Natural killer cell (primary cell): ENCODE results near the gene GZF1. TPM values are rescaled to one million over a fixed set of nuclear protein-coding genes. Genes with fewer than 3 reads are reported as not detected.

Experiments used
- ATAC-seq, 3 donors: fragments of 150-1000 bp in 2 of 3; fragments of 200-7000 bp in 1 of 3; cut with Tn5 transposase; 1 replicate in 1 of 3; 2 replicates in 2 of 3; pipeline ENCODE4 v1.10.0; 2021; ENCODE audit warnings: mild to moderate bottlenecking in 2 of 3, moderate library complexity in 2 of 3
- DNase-seq, 2 donors: peaks; one replicate each; pipeline versions ENCODE4 v3.0.0 to v3.0.0-alpha.2; 2013 to 2021; ENCODE audit warnings: mixed read lengths in 1 of 2
- H3K27ac ChIP-seq: one replicate; pipeline ENCODE4 v1.5.1; 2013; ENCODE audit warnings: mild to moderate bottlenecking, low read length
- H3K27me3 ChIP-seq: one replicate; pipeline ENCODE4 v1.6.1; 2013; ENCODE audit warnings: low read length; ENCODE audit not compliant: control insufficient read depth, insufficient read depth
- H3K36me3 ChIP-seq: one replicate; pipeline ENCODE4 v1.6.1; 2013; ENCODE audit warnings: low read length; ENCODE audit not compliant: control insufficient read depth, insufficient read depth
- H3K4me1 ChIP-seq: one replicate; pipeline ENCODE4 v1.6.1; 2013; ENCODE audit warnings: low read length; ENCODE audit not compliant: control insufficient read depth, insufficient read depth
- H3K4me3 ChIP-seq: one replicate; pipeline ENCODE4 v1.5.1; 2013; ENCODE audit warnings: low read length
- H3K9me3 ChIP-seq: one replicate; pipeline ENCODE4 v1.6.1; 2013; ENCODE audit warnings: low read length; ENCODE audit not compliant: control insufficient read depth, insufficient read depth
- H3K27ac Mint-ChIP-seq, 2 donors: one replicate each; pipeline ENCODE4 v1.8.0; 2022; ENCODE audit warnings: mild to moderate bottlenecking in 2 of 2, mixed read lengths in 2 of 2, moderate library complexity in 1 of 2
- H3K27me3 Mint-ChIP-seq, 2 donors: one replicate each; pipeline ENCODE4 v1.8.0; 2022; ENCODE audit warnings: low read depth in 2 of 2, mixed read lengths in 2 of 2
- H3K36me3 Mint-ChIP-seq: one replicate; pipeline ENCODE4 v1.8.0; 2022; ENCODE audit warnings: mixed read lengths
- H3K4me1 Mint-ChIP-seq, 2 donors: one replicate each; pipeline ENCODE4 v1.8.0; 2022; ENCODE audit warnings: mixed read lengths in 2 of 2
- H3K4me3 Mint-ChIP-seq: one replicate; pipeline ENCODE4 v1.8.0; 2022; ENCODE audit warnings: mild to moderate bottlenecking, moderate library complexity, mixed read lengths
- H3K9me3 Mint-ChIP-seq, 2 donors: one replicate each; pipeline ENCODE4 v1.8.0; 2022; ENCODE audit warnings: mixed read lengths in 2 of 2
- WGBS: methylation state at CpG from one replicate; pipeline ENCODE4 v1.1.7; 2013; ENCODE audit warnings: missing lambda C conversion rate; ENCODE audit not compliant: insufficient coverage; 5-methylcytosine and 5-hydroxymethylcytosine counted together
- intact Hi-C: fragments of 100-400 bp; cut with micrococcal nuclease; formaldehyde crosslinking; loops from one replicate; pipeline ENCODE4 v1.14.2; 2022
- total RNA-seq, 4 donors: library from RNA; stranded (reverse); fragments of 120-200 nt in 1 of 4; gene quantifications; one replicate each; pipeline versions ENCODE4 v1.2.3 to v1.2.4, GENCODE V29; 2013 to 2022
- TF ChIP-seq, protein P1 (sequence below): fragments of 200-600 bp; IDR thresholded peaks from one replicate; pipeline ENCODE4 v1.8.0; 2022; ENCODE audit warnings: antibody characterized with exemption

The GZF1 gene
- total RNA-seq, 3 donors from 2014 or later (not counting 1 experiment from before 2014, with no cell fraction given): 45.1 to 56.6 (median 45.9) TPM

DNA sequence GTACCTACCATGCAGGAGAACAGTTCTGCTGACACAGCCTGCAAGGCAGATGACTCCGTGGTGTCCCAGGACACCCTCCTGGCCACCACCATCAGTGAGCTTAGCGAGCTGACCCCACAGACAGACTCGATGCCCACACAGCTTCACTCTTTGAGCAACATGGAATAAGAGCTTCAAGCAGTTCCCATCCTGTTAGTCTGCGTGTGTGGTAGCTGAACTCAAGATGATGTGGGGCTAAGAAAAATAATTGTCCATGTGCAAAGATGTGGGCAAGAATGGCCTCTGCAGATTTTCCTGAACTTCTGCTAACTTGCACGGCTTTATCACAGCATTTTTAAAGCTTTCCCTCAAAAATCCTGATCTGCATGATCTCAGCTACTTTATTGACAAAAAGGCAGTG is 8.3 kb downstream of the GZF1 start:
- no peaks in the 10 kb centered on the region for H3K27me3 ChIP-seq
- intact Hi-C loops: no loop called here
- DNase-seq (no peak), ATAC-seq (no peak)
- no peaks in the 10 kb centered on the region for H3K36me3 Mint-ChIP-seq
- H3K27ac Mint-ChIP-seq: peak overlapping the region in 1 of 2 donors; percentile 45
- H3K4me3 Mint-ChIP-seq: no peak overlapping the region
- no peaks in the 10 kb centered on the region for H3K27me3 Mint-ChIP-seq
- no peaks in the 10 kb centered on the region for H3K9me3 Mint-ChIP-seq
- H3K27ac ChIP-seq: no peak overlapping the region
- H3K36me3 ChIP-seq: peaks cover 60% of the 10 kb centered on the region
- WGBS: 97% methylated on average over 5 of the region's 5 CpGs
- TF ChIP-seq, protein P1, sequence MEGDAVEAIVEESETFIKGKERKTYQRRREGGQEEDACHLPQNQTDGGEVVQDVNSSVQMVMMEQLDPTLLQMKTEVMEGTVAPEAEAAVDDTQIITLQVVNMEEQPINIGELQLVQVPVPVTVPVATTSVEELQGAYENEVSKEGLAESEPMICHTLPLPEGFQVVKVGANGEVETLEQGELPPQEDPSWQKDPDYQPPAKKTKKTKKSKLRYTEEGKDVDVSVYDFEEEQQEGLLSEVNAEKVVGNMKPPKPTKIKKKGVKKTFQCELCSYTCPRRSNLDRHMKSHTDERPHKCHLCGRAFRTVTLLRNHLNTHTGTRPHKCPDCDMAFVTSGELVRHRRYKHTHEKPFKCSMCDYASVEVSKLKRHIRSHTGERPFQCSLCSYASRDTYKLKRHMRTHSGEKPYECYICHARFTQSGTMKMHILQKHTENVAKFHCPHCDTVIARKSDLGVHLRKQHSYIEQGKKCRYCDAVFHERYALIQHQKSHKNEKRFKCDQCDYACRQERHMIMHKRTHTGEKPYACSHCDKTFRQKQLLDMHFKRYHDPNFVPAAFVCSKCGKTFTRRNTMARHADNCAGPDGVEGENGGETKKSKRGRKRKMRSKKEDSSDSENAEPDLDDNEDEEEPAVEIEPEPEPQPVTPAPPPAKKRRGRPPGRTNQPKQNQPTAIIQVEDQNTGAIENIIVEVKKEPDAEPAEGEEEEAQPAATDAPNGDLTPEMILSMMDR: no peak
- peaks cover 8% of the 10 kb centered on the region for H3K4me1 ChIP-seq
- H3K4me1 Mint-ChIP-seq: peaks cover 14 to 18% of the 10 kb centered on the region in 2 donors
- no peaks in the 10 kb centered on the region for H3K9me3 ChIP-seq
- H3K4me3 ChIP-seq: no peak overlapping the region

- Histone ChIP-seq H3K36me3 (peaks cover 63% of the 10 kb centered on the region), H3K27ac (no peak overlapping the region), H3K27me3 (no peaks in the 10 kb centered on the region), H3K4me1 (peaks cover 2% of the 10 kb centered on the region), H3K9me3 (no peaks in the 10 kb centered on the region), H3K4me3 (no peak overlapping the region)
- H3K27me3 Mint-ChIP-seq: no peaks in the 10 kb centered on the region
- TF ChIP-seq, protein P1: no peak
- H3K4me1 Mint-ChIP-seq: peaks cover 12 to 17% of the 10 kb centered on the region in 2 donors
- ATAC-seq (no peak), DNase-seq (no peak)
- H3K36me3 Mint-ChIP-seq: no peaks in the 10 kb centered on the region
- no peaks in the 10 kb centered on the region for H3K9me3 Mint-ChIP-seq
- intact Hi-C loops: no loop called here
- H3K4me3 Mint-ChIP-seq: no peak overlapping the region
- whole genome bisulfite sequencing: 100% methylated on average over 2 of the region's 3 CpGs
- H3K27ac Mint-ChIP-seq: peak overlapping the region in 1 of 2 donors; percentile 45
These were observed 8.9 kb downstream of the GZF1 start for GRCh38 chr20:23370873-23371272.

GRCh38 chr20:23371496-23371895 is 9.5 kb downstream of the GZF1 start:
- intact Hi-C loops: no loop called here
- Histone ChIP-seq H3K27me3 (no peaks in the 10 kb centered on the region), H3K9me3 (no peaks in the 10 kb centered on the region), H3K36me3 (peaks cover 69% of the 10 kb centered on the region), H3K4me1 (no peaks in the 10 kb centered on the region), H3K4me3 (no peak overlapping the region), H3K27ac (no peak overlapping the region)
- ATAC-seq: no peak
- DNase-seq: no peak
- Mint-ChIP-seq H3K9me3 (no peaks in the 10 kb centered on the region), H3K4me1 (peaks cover 5 to 10% of the 10 kb centered on the region in 2 donors), H3K36me3 (no peaks in the 10 kb centered on the region), H3K27ac (peak overlapping the region in 1 of 2 donors; percentile 31), H3K27me3 (no peaks in the 10 kb centered on the region), H3K4me3 (no peak overlapping the region)
- 72% methylated on average over 3 of the region's 4 CpGs for WGBS
- TF ChIP-seq, protein P1: no peak

DNA sequence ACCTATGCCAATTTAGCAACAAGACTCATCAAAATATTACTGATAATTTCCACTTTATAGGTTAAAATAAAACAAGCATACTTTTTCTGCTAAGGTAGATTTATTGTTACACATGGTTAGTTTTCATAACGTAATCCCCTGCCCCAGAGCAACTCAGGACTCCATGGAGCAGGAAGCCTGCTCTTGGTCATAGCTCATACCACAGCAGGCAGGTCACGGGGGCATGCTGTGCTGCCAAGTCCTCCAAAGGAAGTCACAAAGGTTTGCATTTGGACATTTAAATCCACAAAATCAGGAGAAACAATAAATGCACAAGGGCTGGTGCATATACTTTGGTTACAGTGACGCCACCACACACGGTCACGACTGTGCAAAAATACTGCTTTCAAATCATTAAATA is 12.5 kb downstream of the GZF1 start:
- peaks cover 71% of the 10 kb centered on the region for H3K36me3 ChIP-seq
- WGBS: 84% methylated on average over 5 of the region's 5 CpGs
- ATAC-seq: no peak

More for the DNA sequence above, 12.5 kb downstream of the GZF1 start:
- Mint-ChIP-seq H3K27ac (no peak overlapping the region), H3K4me1 (no peaks in the 10 kb centered on the region), H3K9me3 (no peaks in the 10 kb centered on the region), H3K4me3 (no peak overlapping the region), H3K27me3 (no peaks in the 10 kb centered on the region), H3K36me3 (no peaks in the 10 kb centered on the region)
- Histone ChIP-seq H3K27me3 (no peaks in the 10 kb centered on the region), H3K4me1 (no peaks in the 10 kb centered on the region), H3K4me3 (no peak overlapping the region), H3K9me3 (no peaks in the 10 kb centered on the region), H3K27ac (no peak overlapping the region)
- no peak for DNase-seq
- TF ChIP-seq, protein P1: no peak
- intact Hi-C loops: no loop called here
